PFSK-1 (cell line): ENCODE results near the gene KIRREL3.

Source experiments
- FOXP2 ChIP-seq: optimal IDR thresholded peaks from 2 replicates; pipeline ENCODE3; 2011; ENCODE audit warnings: borderline replicate concordance, control low read depth, inconsistent platforms; ENCODE audit not compliant: insufficient read depth; ENCODE audit errors: extremely low read length, extremely low read depth
- POLR2AphosphoS5 ChIP-seq: IDR thresholded peaks from 2 replicates; pipeline ENCODE4 v1.6.1; 2012; ENCODE audit warnings: low read depth, mild to moderate bottlenecking, control low read depth, low read length, moderate library complexity
- SIN3A ChIP-seq: IDR thresholded peaks from 2 replicates; pipeline ENCODE4 v1.6.1; 2012; ENCODE audit warnings: mild to moderate bottlenecking, low read length, moderate library complexity, borderline replicate concordance; ENCODE audit not compliant: insufficient read depth
- TAF1 ChIP-seq: IDR thresholded peaks from 2 replicates; pipeline ENCODE4 v1.6.1; 2012; ENCODE audit warnings: low read length, control low read depth, borderline replicate concordance; ENCODE audit not compliant: insufficient read depth
- TF ChIP-seq, protein P1 (sequence below), 2 experiments: IDR thresholded peaks; 2 replicates each; pipeline versions ENCODE4 v1.6.1 to v1.8.0; 2011 to 2012; ENCODE audit warnings: low read depth in 2 of 2, low read length in 2 of 2, control low read depth in 1 of 2, inconsistent platforms in 1 of 2, mild to moderate bottlenecking in 1 of 2, moderate library complexity in 1 of 2; ENCODE audit not compliant: insufficient read depth in 1 of 2

Gene KIRREL3

GRCh38 chr11:126824035-126824607, 176.4 kb downstream of the KIRREL3 start:
- TF ChIP-seq POLR2AphosphoS5 (no peak), TAF1 (no peak), SIN3A (no peak), FOXP2 (no peak)
- TF ChIP-seq, protein P1, sequence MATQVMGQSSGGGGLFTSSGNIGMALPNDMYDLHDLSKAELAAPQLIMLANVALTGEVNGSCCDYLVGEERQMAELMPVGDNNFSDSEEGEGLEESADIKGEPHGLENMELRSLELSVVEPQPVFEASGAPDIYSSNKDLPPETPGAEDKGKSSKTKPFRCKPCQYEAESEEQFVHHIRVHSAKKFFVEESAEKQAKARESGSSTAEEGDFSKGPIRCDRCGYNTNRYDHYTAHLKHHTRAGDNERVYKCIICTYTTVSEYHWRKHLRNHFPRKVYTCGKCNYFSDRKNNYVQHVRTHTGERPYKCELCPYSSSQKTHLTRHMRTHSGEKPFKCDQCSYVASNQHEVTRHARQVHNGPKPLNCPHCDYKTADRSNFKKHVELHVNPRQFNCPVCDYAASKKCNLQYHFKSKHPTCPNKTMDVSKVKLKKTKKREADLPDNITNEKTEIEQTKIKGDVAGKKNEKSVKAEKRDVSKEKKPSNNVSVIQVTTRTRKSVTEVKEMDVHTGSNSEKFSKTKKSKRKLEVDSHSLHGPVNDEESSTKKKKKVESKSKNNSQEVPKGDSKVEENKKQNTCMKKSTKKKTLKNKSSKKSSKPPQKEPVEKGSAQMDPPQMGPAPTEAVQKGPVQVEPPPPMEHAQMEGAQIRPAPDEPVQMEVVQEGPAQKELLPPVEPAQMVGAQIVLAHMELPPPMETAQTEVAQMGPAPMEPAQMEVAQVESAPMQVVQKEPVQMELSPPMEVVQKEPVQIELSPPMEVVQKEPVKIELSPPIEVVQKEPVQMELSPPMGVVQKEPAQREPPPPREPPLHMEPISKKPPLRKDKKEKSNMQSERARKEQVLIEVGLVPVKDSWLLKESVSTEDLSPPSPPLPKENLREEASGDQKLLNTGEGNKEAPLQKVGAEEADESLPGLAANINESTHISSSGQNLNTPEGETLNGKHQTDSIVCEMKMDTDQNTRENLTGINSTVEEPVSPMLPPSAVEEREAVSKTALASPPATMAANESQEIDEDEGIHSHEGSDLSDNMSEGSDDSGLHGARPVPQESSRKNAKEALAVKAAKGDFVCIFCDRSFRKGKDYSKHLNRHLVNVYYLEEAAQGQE (IDR thresholded peaks at IDR 0.05; ENCODE audit: insufficient read depth in 1 of 2, low read depth in 2 of 2, low read length in 2 of 2): no peak

DNA sequence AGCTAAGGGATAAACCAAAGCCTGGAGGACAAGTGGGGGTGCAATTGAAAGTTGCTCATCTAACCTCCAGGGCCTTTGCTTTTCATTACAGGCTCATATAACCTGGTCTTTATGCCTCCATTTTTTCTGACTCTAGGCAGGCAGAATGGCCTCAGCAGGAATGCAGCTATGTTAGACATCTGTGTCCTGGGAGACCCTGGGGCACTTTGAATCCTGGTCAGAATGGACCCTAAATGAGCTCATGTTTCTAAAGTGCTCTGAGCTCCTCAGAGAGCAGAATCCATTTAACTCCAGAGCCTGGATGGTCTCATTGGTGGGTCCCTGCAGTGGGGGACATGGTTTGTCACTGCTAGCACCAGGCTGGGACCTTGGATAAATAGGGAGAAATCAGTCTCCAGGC, 177.3 kb downstream of the KIRREL3 start:
- TF ChIP-seq, protein P1 (IDR thresholded peaks at IDR 0.05; ENCODE audit: insufficient read depth in 1 of 2, low read depth in 2 of 2, low read length in 2 of 2): no peak
- TF ChIP-seq FOXP2: no peak
- no peak for TF ChIP-seq SIN3A
- no peak for TF ChIP-seq POLR2AphosphoS5

DNA sequence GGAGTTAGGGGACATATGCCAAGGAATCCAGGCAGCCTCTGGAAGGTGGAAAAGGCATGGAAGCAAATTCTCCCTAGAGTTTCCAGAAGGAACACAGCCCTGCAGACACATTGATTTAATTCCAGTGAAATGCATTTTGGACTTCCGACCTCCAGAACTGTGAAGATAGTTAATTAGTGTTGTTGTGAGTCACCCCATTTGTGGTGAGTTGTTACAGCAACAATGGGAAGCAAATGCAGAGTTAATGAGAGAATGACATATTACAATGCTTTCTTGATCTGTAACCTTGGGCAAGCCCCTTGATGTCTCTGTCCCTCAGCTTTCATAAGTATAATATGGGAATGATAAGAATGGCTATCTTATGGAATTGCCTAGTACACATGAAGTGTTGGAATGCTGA, 178.7 kb downstream of the KIRREL3 start:
- TF ChIP-seq, protein P1 (IDR thresholded peaks at IDR 0.05; ENCODE audit: insufficient read depth in 1 of 2, low read depth in 2 of 2, low read length in 2 of 2): no peak
- TF ChIP-seq POLR2AphosphoS5: no peak
- no peak for TF ChIP-seq FOXP2
- no peak for TF ChIP-seq SIN3A
- no peak for TF ChIP-seq TAF1

DNA sequence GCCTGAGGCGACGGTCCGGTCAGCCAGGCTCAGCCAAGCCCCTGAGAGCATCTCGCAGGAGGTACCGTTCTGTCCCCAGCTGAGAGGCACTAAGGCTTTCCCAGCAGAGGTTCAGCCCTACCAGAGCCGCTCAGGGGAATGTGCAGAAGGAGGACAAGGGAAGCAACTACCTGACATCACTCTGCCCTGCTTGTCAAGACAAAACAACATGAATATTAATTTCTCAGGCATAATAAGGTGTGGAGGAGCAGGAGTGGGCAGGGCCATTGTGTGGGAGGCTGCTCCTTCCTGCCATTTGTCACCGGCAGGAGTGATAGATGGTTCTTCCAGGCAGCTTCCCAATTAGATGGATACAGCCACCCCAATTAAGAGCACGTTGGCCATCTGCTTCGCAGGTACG, 181.4 kb downstream of the KIRREL3 start:
- TF ChIP-seq POLR2AphosphoS5: no peak
- no peak for TF ChIP-seq SIN3A
- TF ChIP-seq, protein P1 (IDR thresholded peaks at IDR 0.05; ENCODE audit: insufficient read depth in 1 of 2, low read depth in 2 of 2, low read length in 2 of 2): no peak
- TF ChIP-seq FOXP2: no peak
- TF ChIP-seq TAF1: no peak
